Hepatic stellate cell (primary cell): Measurements from ENCODE around the gene GRB2.
"Not testable (repeated sequence)": the region's sequence is repeated elsewhere in the genome, so short reads cannot be mapped to it uniquely, and the experiment has no call there.

ENCODE experiments used
- DNase-seq: peaks from one replicate; pipeline ENCODE4 v3.0.0; 2011; ENCODE audit warnings: low spot score

Gene GRB2

DNA sequence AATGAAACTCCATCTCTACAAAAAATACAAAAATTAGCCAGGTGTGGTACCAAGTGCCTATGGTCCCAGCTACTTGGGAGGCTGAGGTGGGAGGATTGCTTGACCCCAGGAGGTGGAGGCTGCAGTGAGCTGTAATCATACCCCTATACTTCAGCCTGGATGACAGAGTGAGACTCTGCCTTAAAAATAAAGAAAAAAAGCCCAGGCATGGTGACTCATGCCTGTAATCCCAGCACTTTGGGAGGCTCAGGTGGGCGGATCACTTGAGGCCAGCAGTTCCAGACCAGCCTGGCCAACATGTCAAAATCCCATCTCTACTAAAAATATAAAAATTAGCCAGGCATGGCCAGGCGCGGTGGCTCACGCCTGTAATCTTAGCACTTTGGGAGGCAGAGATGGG, 125.3 kb downstream of the GRB2 start:
- DNase-seq: not testable (repeated sequence)

DNA sequence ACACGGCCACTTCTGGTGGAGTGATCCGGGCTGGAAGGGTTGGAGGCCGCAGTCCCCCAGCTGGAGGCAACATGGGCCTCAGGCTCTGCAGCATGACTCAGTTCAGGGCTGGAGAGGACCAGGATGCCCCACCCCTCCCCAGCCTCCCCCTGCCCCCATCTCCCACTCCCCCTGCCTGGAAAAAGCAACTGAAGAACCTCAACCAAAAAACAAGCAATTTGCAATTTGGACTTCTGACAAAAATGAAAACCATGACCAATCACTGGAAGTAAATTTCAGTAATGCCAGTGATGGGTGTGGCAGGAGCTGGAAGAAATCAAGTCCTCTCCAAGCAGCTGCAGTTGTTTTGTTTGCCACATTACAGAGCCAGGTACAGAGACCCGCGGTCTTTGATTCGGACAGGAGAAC, 127.8 kb downstream of the GRB2 start:
- peak; percentile 50 for DNase-seq

GRCh38 chr17:75273977-75274708, 131.3 kb downstream of the GRB2 start:
- no peak for DNase-seq

DNA sequence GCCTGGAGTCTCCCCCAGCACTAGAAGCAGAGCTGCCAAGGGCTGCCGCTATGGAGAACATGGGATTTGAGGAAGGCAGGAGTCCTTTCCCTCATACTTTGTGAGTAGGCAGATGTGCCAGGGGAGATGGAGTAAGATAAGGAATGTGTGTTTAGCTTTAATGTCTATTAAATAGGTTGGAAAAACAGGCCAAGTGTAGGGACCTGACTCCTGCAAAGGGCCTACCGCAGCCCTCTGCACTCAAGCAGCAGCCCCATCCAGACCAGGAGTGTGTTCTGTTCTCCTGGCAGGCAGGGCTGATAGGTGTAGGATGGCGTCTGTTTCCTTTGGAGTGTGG, 132.7 kb downstream of the GRB2 start:
- DNase-seq: no peak

DNA sequence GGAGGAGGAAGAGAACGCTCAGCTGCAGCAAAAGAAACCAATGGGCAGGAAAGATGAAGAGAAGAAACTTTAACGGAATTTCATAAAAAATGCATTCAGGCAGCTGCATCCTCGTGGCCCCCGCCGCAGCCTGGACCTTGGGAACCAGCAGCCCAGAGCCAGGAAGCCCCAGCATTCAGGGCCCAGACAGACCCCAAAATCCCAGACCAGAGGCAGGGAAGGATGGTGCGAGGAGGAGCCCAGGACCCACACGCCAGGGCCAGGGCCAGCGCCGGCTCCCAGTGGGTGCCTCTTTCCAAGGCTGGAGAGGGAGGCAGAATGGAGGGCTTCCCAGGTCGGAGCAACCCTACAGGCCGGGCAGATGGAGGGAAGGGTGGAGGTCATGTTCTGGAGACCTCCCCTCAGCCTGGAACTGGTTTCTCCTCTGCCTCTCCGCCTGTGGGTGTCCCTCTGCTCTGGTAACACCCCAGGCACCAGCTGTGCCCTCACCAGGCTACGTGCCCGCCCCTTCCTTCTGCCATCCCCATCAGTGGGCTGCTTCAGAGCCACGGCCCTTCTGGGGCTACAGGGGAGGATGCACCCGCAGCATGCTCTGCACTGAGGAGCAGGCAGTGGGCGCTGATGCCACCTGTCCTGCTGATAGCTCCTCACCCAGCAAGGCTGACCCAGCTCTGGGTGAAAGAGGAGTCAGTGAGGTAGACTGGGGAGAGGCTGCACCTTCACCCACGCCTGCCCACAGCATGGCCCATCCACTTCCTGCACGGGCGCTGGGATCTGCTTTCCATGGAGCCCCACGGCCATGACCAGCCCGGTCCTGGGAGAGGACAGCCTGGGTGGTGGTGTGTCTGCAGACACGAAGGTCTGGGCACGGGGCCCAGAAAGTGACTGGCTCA, 133.3 kb downstream of the GRB2 start:
- DNase-seq: no peak

GRCh38 chr17:75271233-75271954, 134.1 kb downstream of the GRB2 start:
- peak; percentile 92 for DNase-seq

DNA sequence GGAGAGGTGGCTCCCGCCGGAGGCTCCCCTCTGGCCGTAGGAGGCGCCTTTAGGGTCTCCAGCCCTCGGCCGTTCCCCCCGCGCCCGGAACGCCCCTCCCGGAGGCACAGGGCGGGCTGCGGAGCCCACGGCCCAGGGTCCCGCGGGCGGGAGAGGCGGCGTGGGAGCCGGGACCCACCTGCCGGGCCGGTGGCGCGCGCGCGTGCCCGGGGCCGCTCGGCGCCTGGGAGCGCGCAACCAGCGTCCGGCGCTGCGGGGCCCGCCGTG, 134.6 kb downstream of the GRB2 start, which contains the start of gene MIF4GD:
MIF4GD (minus strand) TSS at position 266 of the 267 bp plus-strand sequence. CDS start 1,036 bp downstream, outside the sequence.
- no peak for DNase-seq

- peak; percentile 86 for DNase-seq
Observed at GRCh38 chr17:75270218-75270965, 135.1 kb downstream of the GRB2 start.

DNA sequence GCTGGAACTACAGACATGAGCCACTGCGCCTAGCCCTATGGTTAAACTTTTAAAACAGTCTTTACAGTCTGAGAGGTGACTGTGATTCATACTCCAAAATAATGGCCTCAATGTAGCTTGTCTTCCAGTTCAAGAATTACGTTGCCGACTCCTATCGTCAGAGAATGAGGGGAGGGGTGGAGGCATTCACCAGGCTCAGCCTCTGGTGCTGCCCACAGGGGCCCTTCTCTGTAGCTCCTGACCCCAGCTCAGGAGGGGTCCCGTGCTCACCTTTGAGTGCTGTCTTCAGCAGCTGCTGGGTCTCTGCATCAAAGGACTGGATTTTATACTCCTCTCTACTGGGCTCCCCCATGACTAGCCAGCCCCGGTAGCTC, 135.6 kb downstream of the GRB2 start:
- DNase-seq: no peak
